H7 (cell line): Measurements from ENCODE around the gene RASEF. TPM values are rescaled to one million over a fixed set of nuclear protein-coding genes. Genes with fewer than 3 reads are reported as not detected.
"Not testable (repeated sequence)": the region's sequence is repeated elsewhere in the genome, so short reads cannot be mapped to it uniquely, and the experiment has no call there.

Source experiments
- DNase-seq: peaks from one replicate; pipeline ENCODE4 v3.0.0; 2012
- H3K27me3 ChIP-seq: 2 replicates; pipeline ENCODE4 v1.6.0; 2011; ENCODE audit warnings: mild to moderate bottlenecking, low read length; ENCODE audit not compliant: control insufficient read depth, insufficient read depth
- H3K36me3 ChIP-seq: replicated peaks from 2 replicates; pipeline ENCODE4 v1.5.1; 2011; ENCODE audit warnings: low read length; ENCODE audit not compliant: control insufficient read depth, insufficient read depth
- H3K4me3 ChIP-seq: 2 replicates; pipeline ENCODE4 v1.5.1; 2011; ENCODE audit warnings: low read depth, mild to moderate bottlenecking, control low read depth, low read length, moderate library complexity; ENCODE audit not compliant: insufficient read depth
- total RNA-seq: library from RNA; depleted of rRNA; stranded (reverse); fragments of >200 nt; shearing (Covaris generic); gene quantifications from 2 replicates; pipeline ENCODE4 v1.2.3, GENCODE V29; 2014

RASEF gene
- total RNA-seq, 1 experiment from 2014 or later: 1.2 TPM

- Histone ChIP-seq H3K27me3 (no peaks in the 10 kb centered on the region), H3K36me3 (no peaks in the 10 kb centered on the region), H3K4me3 (no peak overlapping the region)
- DNase-seq: no peak
These were observed 123.5 kb downstream of the RASEF start for GRCh38 chr9:82939451-82939850.

DNA sequence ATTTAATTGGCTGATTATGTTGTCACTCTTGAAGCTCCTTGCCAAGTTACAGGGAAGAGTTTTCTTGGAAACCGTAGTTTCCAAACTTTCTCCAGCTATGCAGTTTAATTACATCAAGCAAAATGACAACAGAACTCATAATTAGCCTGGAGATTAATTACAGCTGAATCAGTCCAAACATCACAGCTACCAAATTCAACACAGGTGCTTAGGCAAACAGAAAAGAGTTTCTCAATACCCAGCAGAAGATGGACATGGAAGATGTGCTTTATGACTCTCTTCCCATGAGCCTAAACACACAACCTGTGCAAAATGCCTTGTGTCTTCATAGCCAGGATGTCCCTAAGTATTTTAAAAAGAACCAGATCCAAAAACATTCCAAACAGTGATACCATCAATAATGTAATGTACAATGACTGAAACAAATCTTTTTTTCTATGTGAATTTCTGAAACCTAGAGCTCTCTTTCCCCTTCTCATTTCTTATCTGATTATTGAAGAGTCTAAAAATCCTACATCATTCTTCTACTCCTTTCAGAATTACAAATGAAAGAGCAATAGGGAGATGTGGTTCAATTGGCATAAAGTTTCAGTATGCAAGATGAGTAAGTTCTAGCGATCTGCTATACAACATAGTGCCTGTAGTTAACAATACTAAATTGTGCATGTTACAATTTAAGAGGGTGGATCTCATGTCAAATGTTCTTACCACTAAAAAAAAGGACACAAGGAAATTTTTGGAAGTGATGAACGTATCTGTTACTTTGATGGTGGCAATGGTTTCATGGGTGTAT is 124.3 kb downstream of the RASEF start:
- DNase-seq: no peak
- no peak overlapping the region for H3K4me3 ChIP-seq
- no peaks in the 10 kb centered on the region for H3K36me3 ChIP-seq
- H3K27me3 ChIP-seq: no peaks in the 10 kb centered on the region

DNA sequence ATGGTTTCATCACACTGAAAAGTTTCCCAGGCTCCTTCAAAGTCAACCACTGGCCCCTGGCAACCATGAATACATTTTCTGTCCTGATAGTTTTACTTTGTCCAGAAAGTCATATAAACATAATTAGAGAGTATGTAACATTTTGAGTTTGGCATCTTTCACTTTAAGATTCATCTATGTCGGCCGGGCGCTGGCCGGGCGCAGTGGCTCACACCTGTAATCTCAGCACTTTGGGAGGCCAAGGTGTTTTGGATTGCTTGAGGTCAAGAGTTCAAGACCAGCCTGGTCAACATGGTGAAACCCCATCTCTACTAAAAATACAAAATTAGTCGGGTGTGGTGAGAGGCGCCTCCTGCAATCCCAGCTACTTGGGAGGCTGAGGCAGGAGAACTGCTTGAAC is 126.4 kb downstream of the RASEF start:
- not testable (repeated sequence) for H3K27me3 ChIP-seq, H3K4me3 ChIP-seq, DNase-seq, H3K36me3 ChIP-seq

GRCh38 chr9:82934949-82935348 is 128.0 kb downstream of the RASEF start:
- Histone ChIP-seq H3K4me3 (no peak overlapping the region), H3K27me3 (no peaks in the 10 kb centered on the region)
- no peak for DNase-seq

GRCh38 chr9:82934025-82934424 is 128.9 kb downstream of the RASEF start:
- not testable (repeated sequence) for DNase-seq, H3K27me3 ChIP-seq, H3K4me3 ChIP-seq, H3K36me3 ChIP-seq

More at GRCh38 chr9:82934949-82935348, 128.0 kb downstream of the RASEF start:
- no peaks in the 10 kb centered on the region for H3K36me3 ChIP-seq

GRCh38 chr9:82930116-82930515 is 132.8 kb downstream of the RASEF start:
- Histone ChIP-seq H3K27me3 (no peaks in the 10 kb centered on the region), H3K4me3 (no peak overlapping the region), H3K36me3 (no peaks in the 10 kb centered on the region)
- DNase-seq: no peak
